ENCODE results near the gene USP17L13.
"Not testable (repeated sequence)": the region's sequence is repeated elsewhere in the genome, so short reads cannot be mapped to it uniquely, and the experiment has no call there.

USP17L13 gene

GRCh38 chr4:9224596-9224995 is at the start of gene USP17L13:
Gene USP17L13, plus strand, starts transcription at chr4:9224896. Its CDS starts 0 bp downstream, at chr4:9224896.
- DNase-seq = not testable (repeated sequence)

GRCh38 chr4:9210357-9210756 is 14.3 kb upstream of the USP17L13 start, which contains the start of gene USP17L10:
Gene USP17L10, plus strand, starts transcription at chr4:9210657. Its CDS starts 0 bp downstream, at chr4:9210657.
- not testable (repeated sequence) for DNase-seq

GRCh38 chr4:9214701-9215100 is 10.0 kb upstream of the USP17L13 start:
- DNase-seq = not testable (repeated sequence)

GRCh38 chr4:9215105-9215504 is 9.6 kb upstream of the USP17L13 start, which contains the start of gene USP17L11:
Gene USP17L11, plus strand, starts transcription at chr4:9215405. Its CDS starts 0 bp downstream, at chr4:9215405.
- not testable (repeated sequence) for DNase-seq

- DNase-seq = not testable (repeated sequence)
Observed at GRCh38 chr4:9219852-9220251, 4.8 kb upstream of the USP17L13 start, which contains the start of gene USP17L12. Gene USP17L12, plus strand, starts transcription at chr4:9220152. Its CDS starts 0 bp downstream, at chr4:9220152.

GRCh38 chr4:9230249-9230648 is 5.6 kb downstream of the USP17L13 start:
- DNase-seq = not testable (repeated sequence)

- DNase-seq = not testable (repeated sequence)
Observed at GRCh38 chr4:9234085-9234484, 9.4 kb downstream of the USP17L13 start, which contains the start of gene USP17L15. Gene USP17L15, plus strand, starts transcription at chr4:9234385. Its CDS starts 0 bp downstream, at chr4:9234385.

GRCh38 chr4:9238461-9238860 is 13.8 kb downstream of the USP17L13 start:
- not testable (repeated sequence) for DNase-seq

GRCh38 chr4:9243579-9243978 is 18.9 kb downstream of the USP17L13 start, which contains the start of gene USP17L17:
Gene USP17L17, plus strand, starts transcription at chr4:9243879. Its CDS starts 0 bp downstream, at chr4:9243879.
- not testable (repeated sequence) for DNase-seq

- DNase-seq = peak; percentile 0
Observed at GRCh38 chr4:9247953-9248680, 23.4 kb downstream of the USP17L13 start, which contains the start of gene USP17L18. Gene USP17L18, plus strand, starts transcription at chr4:9248630. Its CDS starts 0 bp downstream, at chr4:9248630.

- DNase-seq = not testable (repeated sequence)
Observed at GRCh38 chr4:9253078-9253477, 28.4 kb downstream of the USP17L13 start, which contains the start of gene USP17L19. Gene USP17L19, plus strand, starts transcription at chr4:9253378. Its CDS starts 0 bp downstream, at chr4:9253378.

- DNase-seq = not testable (repeated sequence)
Observed at GRCh38 chr4:9257824-9258223, 33.1 kb downstream of the USP17L13 start, which contains the start of gene USP17L20. Gene USP17L20, plus strand, starts transcription at chr4:9258124. Its CDS starts 0 bp downstream, at chr4:9258124.

GRCh38 chr4:9262572-9262971 is 37.9 kb downstream of the USP17L13 start, which contains the start of gene USP17L21:
Gene USP17L21, plus strand, starts transcription at chr4:9262872. Its CDS starts 0 bp downstream, at chr4:9262872.
- not testable (repeated sequence) for DNase-seq

GRCh38 chr4:9267319-9267718 is 42.6 kb downstream of the USP17L13 start, which contains the start of gene USP17L22:
Gene USP17L22, plus strand, starts transcription at chr4:9267619. Its CDS starts 0 bp downstream, at chr4:9267619.
- not testable (repeated sequence) for DNase-seq

GRCh38 chr4:9271719-9272118 is 47.0 kb downstream of the USP17L13 start:
- DNase-seq = peak; percentile 18

Measured in stimulated activated CD4-positive, alpha-beta T cell treated with anti-CD3 and anti-CD28 coated beads, Interleukin-15, amount 100 ng/mL, for 24 hours (primary cell).